NCI-H2227 treated with DMSO at 0.1 percent for 48 hours (cell line): Measurements from ENCODE around the gene ARRDC5.
"Not testable (repeated sequence)": the region's sequence is repeated elsewhere in the genome, so short reads cannot be mapped to it uniquely, and the experiment has no call there.

Source experiments
- DNase-seq: peaks from one replicate; lab custom pipeline; 2025; lab: John Stamatoyannopoulos, UW

The ARRDC5 gene

GRCh38 chr19:4868286-4868834 is 34.3 kb downstream of the ARRDC5 start:
- no peak for DNase-seq

GRCh38 chr19:4867534-4868285 is 35.0 kb downstream of the ARRDC5 start, which contains the start of gene PLIN3:
Gene PLIN3 (minus strand): TSS chr19:4867667. CDS start chr19:4861394, 6,273 bp downstream.
- DNase-seq = peak; percentile 78

GRCh38 chr19:4866595-4867424 is 35.9 kb downstream of the ARRDC5 start:
- DNase-seq = peak; percentile 2

GRCh38 chr19:4861147-4861546 is 41.5 kb downstream of the ARRDC5 start:
- DNase-seq = no peak

GRCh38 chr19:4859697-4860096 is 43.0 kb downstream of the ARRDC5 start:
- DNase-seq = no peak

GRCh38 chr19:4856468-4856867 is 46.2 kb downstream of the ARRDC5 start:
- DNase-seq = not testable (repeated sequence)

- not testable (repeated sequence) for DNase-seq
Measured at GRCh38 chr19:4853506-4853905, 49.2 kb downstream of the ARRDC5 start.

- no peak for DNase-seq
Measured at GRCh38 chr19:4852484-4852883, 50.2 kb downstream of the ARRDC5 start.

GRCh38 chr19:4851551-4852290 is 51.0 kb downstream of the ARRDC5 start:
- DNase-seq = no peak

- DNase-seq = no peak
Measured at GRCh38 chr19:4849019-4849418, 53.7 kb downstream of the ARRDC5 start.

GRCh38 chr19:4847190-4847973 is 55.3 kb downstream of the ARRDC5 start:
- no peak for DNase-seq

- not testable (repeated sequence) for DNase-seq
Measured at GRCh38 chr19:4845975-4846374, 56.7 kb downstream of the ARRDC5 start.

- DNase-seq = no peak
Measured at GRCh38 chr19:4844348-4845179, 58.1 kb downstream of the ARRDC5 start.

- no peak for DNase-seq
Measured at GRCh38 chr19:4843647-4843965, 59.1 kb downstream of the ARRDC5 start.
